ENCODE measurements around the gene ACOT7.

DNA sequence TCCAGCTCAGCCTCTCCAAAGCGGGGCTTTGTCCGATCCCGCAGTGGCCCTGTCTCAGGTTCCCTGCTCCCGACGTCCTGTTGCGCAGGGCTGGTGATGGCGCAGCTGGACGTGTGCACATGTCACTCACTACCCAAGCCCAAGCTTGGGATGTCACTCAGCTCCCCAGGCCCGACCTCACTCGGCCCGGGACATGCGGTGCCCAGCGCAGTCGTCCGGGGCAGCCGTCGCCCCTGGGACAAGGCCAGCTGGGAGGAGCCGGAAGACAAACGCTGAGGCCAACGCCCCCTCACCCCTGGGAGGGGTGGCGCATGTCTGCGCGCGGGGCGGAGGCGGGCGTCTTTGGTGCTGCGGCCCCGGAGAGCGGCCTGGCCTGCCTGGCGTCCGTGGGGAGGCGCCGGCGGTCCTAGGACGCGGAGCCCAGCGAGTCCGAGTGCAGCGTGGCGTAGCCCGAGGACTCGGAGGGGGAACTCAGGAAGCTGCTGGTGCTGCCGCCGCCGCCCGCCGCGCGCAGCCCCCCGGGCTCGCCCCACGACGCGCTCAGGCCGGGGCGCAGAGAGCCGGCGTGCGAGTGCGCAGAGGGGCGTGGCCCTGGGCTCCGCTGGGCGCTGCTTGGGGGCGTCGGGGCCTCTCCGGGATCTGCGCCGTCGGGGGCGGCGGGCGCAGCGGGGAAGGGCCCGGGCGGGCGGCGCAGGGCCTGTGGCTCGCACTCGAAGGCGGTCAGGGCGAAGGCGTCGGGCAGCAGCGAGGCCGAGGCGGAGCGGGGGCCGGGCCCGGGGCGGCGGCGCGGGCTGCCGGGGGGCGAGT is 144.4 kb downstream of the ACOT7 start:
- TF ChIP-seq, protein P1, sequence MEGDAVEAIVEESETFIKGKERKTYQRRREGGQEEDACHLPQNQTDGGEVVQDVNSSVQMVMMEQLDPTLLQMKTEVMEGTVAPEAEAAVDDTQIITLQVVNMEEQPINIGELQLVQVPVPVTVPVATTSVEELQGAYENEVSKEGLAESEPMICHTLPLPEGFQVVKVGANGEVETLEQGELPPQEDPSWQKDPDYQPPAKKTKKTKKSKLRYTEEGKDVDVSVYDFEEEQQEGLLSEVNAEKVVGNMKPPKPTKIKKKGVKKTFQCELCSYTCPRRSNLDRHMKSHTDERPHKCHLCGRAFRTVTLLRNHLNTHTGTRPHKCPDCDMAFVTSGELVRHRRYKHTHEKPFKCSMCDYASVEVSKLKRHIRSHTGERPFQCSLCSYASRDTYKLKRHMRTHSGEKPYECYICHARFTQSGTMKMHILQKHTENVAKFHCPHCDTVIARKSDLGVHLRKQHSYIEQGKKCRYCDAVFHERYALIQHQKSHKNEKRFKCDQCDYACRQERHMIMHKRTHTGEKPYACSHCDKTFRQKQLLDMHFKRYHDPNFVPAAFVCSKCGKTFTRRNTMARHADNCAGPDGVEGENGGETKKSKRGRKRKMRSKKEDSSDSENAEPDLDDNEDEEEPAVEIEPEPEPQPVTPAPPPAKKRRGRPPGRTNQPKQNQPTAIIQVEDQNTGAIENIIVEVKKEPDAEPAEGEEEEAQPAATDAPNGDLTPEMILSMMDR (IDR thresholded peaks at IDR 0.05): peak in 1 of 5 experiments; percentile 9
- TF ChIP-seq EP300 (IDR thresholded peaks at IDR 0.05): peak in 1 of 2 donors; percentile 54
